CD4-positive, alpha-beta memory T cell (primary cell): ENCODE measurements around the gene C22orf23. TPM values are rescaled to one million over a fixed set of nuclear protein-coding genes. Genes with fewer than 3 reads are reported as not detected.
A peak's percentile ranks its signal among the peaks of the same experiment; 100 is the strongest.

Experiments
- CTCF ChIA-PET: fragments of 350-600 bp; sonication (Branson Sonifier 250); formaldehyde crosslinking; loops from one replicate; lab custom pipeline; 2021; ENCODE audit warnings: inconsistent platforms; ENCODE audit not compliant: partially characterized antibody; lab: Charles Lee
- POLR2A ChIA-PET: fragments of 350-600 bp; sonication (Branson Sonifier 250); formaldehyde crosslinking; loops from one replicate; lab custom pipeline; 2021; ENCODE audit not compliant: partially characterized antibody; lab: Charles Lee
- DNase-seq, 5 donors: peaks; one replicate each; pipeline versions ENCODE4 v3.0.0 to v3.0.0-alpha.2; 2020 to 2022; ENCODE audit warnings: mixed read lengths in 1 of 5
- H3K27ac ChIP-seq: one replicate; pipeline ENCODE4 v1.7.0; 2013; ENCODE audit warnings: low read depth, low read length
- H3K27me3 ChIP-seq: 2 replicates; pipeline ENCODE4 v1.7.0; 2013; ENCODE audit warnings: mild to moderate bottlenecking, low read length, moderate library complexity; ENCODE audit not compliant: insufficient read depth
- H3K36me3 ChIP-seq: 2 replicates; pipeline ENCODE4 v1.7.0; 2013; ENCODE audit warnings: mild to moderate bottlenecking, low read length, moderate library complexity; ENCODE audit not compliant: insufficient read depth
- H3K4me1 ChIP-seq: 2 replicates; pipeline ENCODE4 v1.7.0; 2013; ENCODE audit warnings: mild to moderate bottlenecking, low read length, moderate library complexity; ENCODE audit not compliant: insufficient read depth
- H3K4me3 ChIP-seq, 2 donors: one replicate each; pipeline ENCODE4 v1.7.0; 2013; ENCODE audit warnings: low read length in 2 of 2, mild to moderate bottlenecking in 1 of 2
- H3K9me3 ChIP-seq, 2 donors: one replicate each; pipeline ENCODE4 v1.7.0; 2013; ENCODE audit warnings: low read length in 2 of 2, control low read depth in 1 of 2; ENCODE audit not compliant: control insufficient read depth in 1 of 2
- H3K27ac Mint-ChIP-seq, 7 donors: one replicate each; pipeline ENCODE4 v1.8.0; 2020 to 2021; ENCODE audit warnings: mixed read lengths in 7 of 7, mild to moderate bottlenecking in 6 of 7, inconsistent platforms in 3 of 7, moderate library complexity in 3 of 7
- H3K27me3 Mint-ChIP-seq, 2 donors: one replicate each; pipeline ENCODE4 v1.8.0; 2020 to 2021; ENCODE audit warnings: mixed read lengths in 2 of 2
- H3K36me3 Mint-ChIP-seq, 2 donors: one replicate each; pipeline ENCODE4 v1.8.0; 2020 to 2021; ENCODE audit warnings: mixed read lengths in 2 of 2, inconsistent platforms in 1 of 2, mild to moderate bottlenecking in 1 of 2
- H3K4me1 Mint-ChIP-seq, 4 donors: one replicate each; pipeline ENCODE4 v1.8.0; 2020 to 2021; ENCODE audit warnings: mixed read lengths in 4 of 4, mild to moderate bottlenecking in 1 of 4
- H3K4me3 Mint-ChIP-seq, 8 donors: one replicate each; pipeline ENCODE4 v1.8.0; 2020 to 2021; ENCODE audit warnings: mixed read lengths in 8 of 8, mild to moderate bottlenecking in 7 of 8, moderate library complexity in 6 of 8, inconsistent platforms in 3 of 8
- H3K9me3 Mint-ChIP-seq, 8 donors: one replicate each; pipeline ENCODE4 v1.8.0; 2020 to 2021; ENCODE audit warnings: mixed read lengths in 8 of 8, mild to moderate bottlenecking in 5 of 8, inconsistent platforms in 3 of 8, moderate library complexity in 1 of 8
- intact Hi-C: fragments of 100-400 bp; cut with micrococcal nuclease; formaldehyde crosslinking; loops from one replicate; pipeline ENCODE4 v1.15.1; 2023
- polyA plus RNA-seq, 2 donors: library from polyadenylated mRNA; unstranded; fragments of 300-500 nt; fragmentation: Illumina TruSeq; gene quantifications; one replicate each; pipeline ENCODE4 v1.2.3, GENCODE V29; 2021
- total RNA-seq, 2 experiments: library from RNA; stranded (reverse); gene quantifications; one replicate each; pipeline ENCODE4 v1.2.3, GENCODE V29; 2021

The C22orf23 gene
- total and polyA plus RNA-seq, 4 experiments from 2014 or later, result not detected

GRCh38 chr22:37994982-37995381, 41.6 kb upstream of the C22orf23 start:
- ChIA-PET CTCF (interaction anchor here (0.7 kb wide), 1 partner anchor 57 kb away, joined by 3 read pairs; no protein-coding TSS in a partner anchor), POLR2A (no interaction called here)
- Mint-ChIP-seq H3K4me3 (no peak overlapping the region), H3K27me3 (no peaks in the 10 kb centered on the region), H3K4me1 (no peaks in the 10 kb centered on the region), H3K36me3 (no peaks in the 10 kb centered on the region), H3K9me3 (no peaks in the 10 kb centered on the region), H3K27ac (peak overlapping the region in 1 of 7 donors; percentile 23)
- Histone ChIP-seq H3K4me3 (no peak overlapping the region), H3K9me3 (no peaks in the 10 kb centered on the region), H3K4me1 (no peaks in the 10 kb centered on the region), H3K27ac (no peak overlapping the region), H3K36me3 (no peaks in the 10 kb centered on the region), H3K27me3 (no peaks in the 10 kb centered on the region)
- no peak for DNase-seq
- intact Hi-C loops, result no loop called here

GRCh38 chr22:37994049-37994448, 40.6 kb upstream of the C22orf23 start:
- intact Hi-C loops, result no loop called here
- Histone ChIP-seq H3K27me3 (no peaks in the 10 kb centered on the region), H3K36me3 (no peaks in the 10 kb centered on the region), H3K9me3 (no peaks in the 10 kb centered on the region), H3K4me3 (no peak overlapping the region), H3K27ac (no peak overlapping the region), H3K4me1 (no peaks in the 10 kb centered on the region)
- H3K4me3 Mint-ChIP-seq, result no peak overlapping the region
- H3K36me3 Mint-ChIP-seq, result no peaks in the 10 kb centered on the region
- no peaks in the 10 kb centered on the region for H3K27me3 Mint-ChIP-seq
- H3K27ac Mint-ChIP-seq, result peak overlapping the region in 2 of 7 donors; percentile 36 to 67
- ChIA-PET POLR2A (no interaction called here), CTCF (interaction anchor here (0.7 kb wide), 1 partner anchor 58 kb away, joined by 3 read pairs; no protein-coding TSS in a partner anchor)
- H3K4me1 Mint-ChIP-seq, result no peaks in the 10 kb centered on the region
- H3K9me3 Mint-ChIP-seq, result no peaks in the 10 kb centered on the region
- DNase-seq, result no peak

GRCh38 chr22:37991731-37992442, 38.5 kb upstream of the C22orf23 start:
- Mint-ChIP-seq H3K4me1 (no peaks in the 10 kb centered on the region), H3K27ac (no peak overlapping the region), H3K4me3 (no peak overlapping the region), H3K36me3 (no peaks in the 10 kb centered on the region), H3K9me3 (no peaks in the 10 kb centered on the region), H3K27me3 (no peaks in the 10 kb centered on the region)
- CTCF ChIA-PET, result interaction anchor here (1.1 kb wide), 1 partner anchor 175 kb away, joined by 3 read pairs; no protein-coding TSS in a partner anchor
- H3K9me3 ChIP-seq, result no peaks in the 10 kb centered on the region
- no peaks in the 10 kb centered on the region for H3K27me3 ChIP-seq
- POLR2A ChIA-PET, result no interaction called here
- no peak overlapping the region for H3K27ac ChIP-seq
- no peak overlapping the region for H3K4me3 ChIP-seq
- no peak for DNase-seq
- intact Hi-C loops, result no loop called here
- H3K4me1 ChIP-seq, result no peaks in the 10 kb centered on the region
- H3K36me3 ChIP-seq, result no peaks in the 10 kb centered on the region

GRCh38 chr22:37990862-37991261, 37.5 kb upstream of the C22orf23 start:
- Histone ChIP-seq H3K9me3 (no peaks in the 10 kb centered on the region), H3K27ac (no peak overlapping the region), H3K4me3 (no peak overlapping the region), H3K27me3 (no peaks in the 10 kb centered on the region), H3K4me1 (no peaks in the 10 kb centered on the region), H3K36me3 (no peaks in the 10 kb centered on the region)
- H3K27me3 Mint-ChIP-seq, result no peaks in the 10 kb centered on the region
- POLR2A ChIA-PET, result no interaction called here
- intact Hi-C loops, result no loop called here
- H3K27ac Mint-ChIP-seq, result no peak overlapping the region
- H3K36me3 Mint-ChIP-seq, result no peaks in the 10 kb centered on the region
- DNase-seq, result no peak
- no peaks in the 10 kb centered on the region for H3K4me1 Mint-ChIP-seq
- H3K4me3 Mint-ChIP-seq, result no peak overlapping the region
- no peaks in the 10 kb centered on the region for H3K9me3 Mint-ChIP-seq
- CTCF ChIA-PET, result no interaction called here

- Mint-ChIP-seq H3K36me3 (peaks cover 0 to 2% of the 10 kb centered on the region in 2 donors), H3K27ac (no peak overlapping the region), H3K9me3 (no peaks in the 10 kb centered on the region), H3K4me1 (no peaks in the 10 kb centered on the region), H3K27me3 (no peaks in the 10 kb centered on the region), H3K4me3 (no peak overlapping the region)
- DNase-seq, result no peak
- intact Hi-C loops, result no loop called here
- POLR2A ChIA-PET, result no interaction called here
- H3K27ac ChIP-seq, result no peak overlapping the region
- CTCF ChIA-PET, result no interaction called here
- no peaks in the 10 kb centered on the region for H3K36me3 ChIP-seq
- H3K4me1 ChIP-seq, result no peaks in the 10 kb centered on the region
- H3K9me3 ChIP-seq, result no peaks in the 10 kb centered on the region
- no peak overlapping the region for H3K4me3 ChIP-seq
- H3K27me3 ChIP-seq, result no peaks in the 10 kb centered on the region
Observed at GRCh38 chr22:37990301-37990700, 36.9 kb upstream of the C22orf23 start.

- no peaks in the 10 kb centered on the region for H3K27me3 ChIP-seq
- no peak overlapping the region for H3K4me3 Mint-ChIP-seq
- H3K9me3 ChIP-seq, result no peaks in the 10 kb centered on the region
- no peak overlapping the region for H3K4me3 ChIP-seq
- ChIA-PET POLR2A (no interaction called here), CTCF (no interaction called here)
- intact Hi-C loops, result no loop called here
- peaks cover 0 to 3% of the 10 kb centered on the region in 2 donors for H3K36me3 Mint-ChIP-seq
- no peaks in the 10 kb centered on the region for H3K27me3 Mint-ChIP-seq
- no peaks in the 10 kb centered on the region for H3K4me1 Mint-ChIP-seq
- H3K4me1 ChIP-seq, result no peaks in the 10 kb centered on the region
- no peaks in the 10 kb centered on the region for H3K9me3 Mint-ChIP-seq
- H3K27ac ChIP-seq, result no peak overlapping the region
- H3K36me3 ChIP-seq, result no peaks in the 10 kb centered on the region
- DNase-seq, result no peak
- H3K27ac Mint-ChIP-seq, result no peak overlapping the region
Observed at GRCh38 chr22:37989146-37990045, 36.0 kb upstream of the C22orf23 start.

GRCh38 chr22:37986371-37986770, 33.0 kb upstream of the C22orf23 start:
- POLR2A ChIA-PET, result no interaction called here
- Mint-ChIP-seq H3K4me3 (no peak overlapping the region), H3K9me3 (no peaks in the 10 kb centered on the region), H3K4me1 (no peaks in the 10 kb centered on the region), H3K27me3 (no peaks in the 10 kb centered on the region), H3K36me3 (peaks cover 0 to 3% of the 10 kb centered on the region in 2 donors), H3K27ac (no peak overlapping the region)
- intact Hi-C loops, result no loop called here
- H3K36me3 ChIP-seq, result no peaks in the 10 kb centered on the region
- no peaks in the 10 kb centered on the region for H3K27me3 ChIP-seq
- DNase-seq, result no peak
- no peaks in the 10 kb centered on the region for H3K4me1 ChIP-seq
- H3K4me3 ChIP-seq, result no peak overlapping the region
- H3K27ac ChIP-seq, result no peak overlapping the region
- H3K9me3 ChIP-seq, result no peaks in the 10 kb centered on the region
- CTCF ChIA-PET, result no interaction called here
